Activated CD4-positive, alpha-beta T cell treated with anti-CD3 and anti-CD28 coated beads, Interleukin-2, Interleukin-4, amounts not matched to agents 100 ng/mL and 50 ng/mL, durations not matched to agents 16 hours and 8 hours (primary cell): ENCODE measurements around the gene ELAVL3.
"Not testable (repeated sequence)": the region's sequence is repeated elsewhere in the genome, so short reads cannot be mapped to it uniquely, and the experiment has no call there.

Experiments used
- DNase-seq: peaks from one replicate; pipeline ENCODE4 v3.0.0-alpha.2; 2020; ENCODE audit warnings: low spot score

The ELAVL3 gene

GRCh38 chr19:11486661-11487503 is 6.0 kb upstream of the ELAVL3 start:
- no peak for DNase-seq

DNA sequence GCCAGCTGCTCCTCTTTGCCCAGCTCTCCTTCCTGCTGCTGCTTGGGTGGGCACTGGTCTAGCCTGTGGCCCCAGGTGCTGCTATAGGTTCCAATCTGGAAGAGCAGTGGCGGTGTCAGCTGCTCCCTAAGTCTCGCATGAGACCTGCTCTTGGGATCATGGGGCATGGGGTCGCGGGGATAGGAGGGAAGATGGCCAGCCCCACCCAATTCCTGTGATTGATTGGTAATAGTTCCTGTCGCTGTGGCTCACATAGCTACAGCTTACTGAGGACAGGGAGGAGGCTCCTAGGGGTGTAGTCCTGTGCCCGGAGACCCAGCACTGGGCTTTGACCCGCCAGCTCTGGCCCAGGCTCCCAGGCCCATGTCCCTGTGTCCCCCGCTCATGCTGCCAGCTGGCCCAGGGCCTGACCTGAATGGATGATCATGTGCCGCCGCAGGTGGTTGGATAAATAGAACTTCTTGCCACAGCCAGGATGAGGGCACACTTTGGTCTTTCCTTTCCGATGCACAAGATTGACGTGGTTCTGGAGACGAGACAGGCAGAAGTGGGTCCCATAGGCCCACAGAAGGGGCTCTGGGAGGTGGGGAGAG is 4.5 kb upstream of the ELAVL3 start:
- DNase-seq = no peak

GRCh38 chr19:11483366-11484111 is 2.7 kb upstream of the ELAVL3 start:
- DNase-seq = no peak

GRCh38 chr19:11482384-11483050 is 1.7 kb upstream of the ELAVL3 start:
- DNase-seq = peak; percentile 92

- peak; percentile 85 for DNase-seq
Measured at GRCh38 chr19:11481534-11482383, 913 bp upstream of the ELAVL3 start.

DNA sequence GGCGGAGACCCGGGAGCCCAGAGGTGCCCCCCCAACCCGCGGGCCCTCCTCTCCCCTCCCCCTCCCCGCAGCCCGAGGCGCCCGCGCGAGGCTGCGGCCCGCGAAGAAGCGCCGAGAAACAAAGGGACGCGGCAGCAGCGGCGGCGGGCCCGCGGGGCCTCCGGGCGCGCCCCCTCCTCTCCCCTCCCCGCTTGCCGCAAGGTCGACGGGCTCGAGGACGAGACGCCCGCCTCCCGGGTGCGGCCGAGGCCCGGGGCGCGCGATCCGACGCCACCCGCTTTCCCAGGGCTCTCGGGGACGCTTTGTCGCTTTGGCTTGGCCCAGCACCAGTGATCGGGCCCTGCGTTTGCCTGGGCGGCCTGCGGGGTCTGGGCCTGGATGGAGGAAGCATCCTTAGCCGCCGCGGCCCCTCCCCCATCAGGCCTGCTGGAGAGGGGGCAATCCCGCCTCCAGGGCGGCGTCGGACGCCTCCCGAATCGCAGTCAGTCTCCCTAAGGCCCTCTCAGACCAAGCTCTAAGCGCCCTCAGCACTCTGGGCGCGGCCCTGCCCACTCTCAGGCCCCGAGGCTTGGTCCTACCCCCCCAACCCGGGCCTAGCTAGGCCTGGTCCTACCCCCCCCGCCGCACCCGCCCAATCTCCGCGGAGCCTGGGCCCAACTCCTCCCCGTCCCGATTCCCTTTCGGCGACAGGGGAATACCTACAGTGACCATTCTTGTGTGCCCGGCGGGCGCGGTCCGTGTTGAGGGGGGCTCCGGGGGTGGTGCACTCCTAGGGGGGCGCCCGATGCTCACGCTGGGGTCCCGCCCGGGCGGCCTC is 740 bp downstream of the ELAVL3 start:
- DNase-seq = no peak

DNA sequence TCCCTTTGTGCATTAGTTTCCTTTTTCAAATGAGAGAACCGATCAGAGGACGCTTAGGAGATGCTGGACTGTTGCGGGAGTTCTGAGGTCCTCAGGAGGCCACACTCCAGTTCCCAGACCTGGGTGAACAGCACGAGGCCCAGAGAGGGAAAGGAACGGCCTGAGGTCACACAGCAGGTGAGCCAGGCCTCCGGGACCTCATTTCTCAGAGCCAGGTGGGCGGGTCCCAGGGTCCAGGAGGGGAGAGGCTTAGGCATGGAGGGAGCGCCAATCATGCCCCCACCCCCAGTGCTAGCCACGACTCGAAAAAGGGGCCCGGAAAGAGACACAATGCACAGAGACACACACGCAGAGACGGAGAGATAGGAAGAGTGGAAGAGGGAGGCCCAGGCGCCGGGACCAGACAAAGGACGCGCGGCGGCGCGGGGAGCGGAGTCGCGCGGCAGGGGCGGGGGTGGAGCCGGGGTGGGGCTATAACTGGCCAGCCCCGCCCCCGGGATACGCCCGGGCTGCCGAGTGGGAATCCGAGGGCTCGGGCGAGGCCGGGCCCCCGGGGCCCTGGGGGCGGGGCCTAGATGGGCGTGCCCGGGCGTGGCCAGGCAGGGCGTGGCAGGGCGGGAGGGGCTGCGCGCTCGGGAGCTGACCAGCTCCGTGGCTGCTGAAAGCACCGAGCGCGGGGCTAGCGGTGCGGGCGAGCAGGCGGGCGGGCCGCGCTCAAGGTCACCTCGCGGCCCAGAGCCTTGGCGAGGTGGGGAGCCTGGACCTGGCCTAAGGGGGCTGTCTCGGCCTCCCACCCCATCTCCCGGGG is 1.6 kb downstream of the ELAVL3 start:
- DNase-seq = peak; percentile 29

GRCh38 chr19:11478167-11479089 is 2.4 kb downstream of the ELAVL3 start:
- DNase-seq = no peak

GRCh38 chr19:11475861-11476260 is 5.0 kb downstream of the ELAVL3 start:
- DNase-seq = no peak

GRCh38 chr19:11475343-11475742 is 5.5 kb downstream of the ELAVL3 start:
- DNase-seq = not testable (repeated sequence)

DNA sequence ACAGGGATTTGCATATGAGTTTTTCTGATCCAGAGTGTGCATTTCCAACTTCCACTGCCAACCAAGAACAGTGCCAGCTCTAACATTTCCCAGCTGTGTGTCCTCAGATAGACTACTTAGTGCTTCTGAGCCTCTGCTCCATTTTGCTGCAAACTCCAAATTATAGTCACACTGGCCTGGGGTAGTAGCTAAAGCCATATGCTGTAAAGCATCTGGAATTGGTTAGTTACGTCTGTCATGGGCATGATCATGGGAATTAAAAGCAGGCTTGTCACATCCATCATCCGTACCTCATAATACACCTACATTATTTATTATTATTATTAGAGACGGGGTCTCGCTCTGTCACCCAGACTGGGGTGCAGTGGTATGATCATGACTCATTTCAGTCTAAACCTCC is 7.1 kb downstream of the ELAVL3 start:
- no peak for DNase-seq

GRCh38 chr19:11468266-11468845 is 12.5 kb downstream of the ELAVL3 start:
- not testable (repeated sequence) for DNase-seq

DNA sequence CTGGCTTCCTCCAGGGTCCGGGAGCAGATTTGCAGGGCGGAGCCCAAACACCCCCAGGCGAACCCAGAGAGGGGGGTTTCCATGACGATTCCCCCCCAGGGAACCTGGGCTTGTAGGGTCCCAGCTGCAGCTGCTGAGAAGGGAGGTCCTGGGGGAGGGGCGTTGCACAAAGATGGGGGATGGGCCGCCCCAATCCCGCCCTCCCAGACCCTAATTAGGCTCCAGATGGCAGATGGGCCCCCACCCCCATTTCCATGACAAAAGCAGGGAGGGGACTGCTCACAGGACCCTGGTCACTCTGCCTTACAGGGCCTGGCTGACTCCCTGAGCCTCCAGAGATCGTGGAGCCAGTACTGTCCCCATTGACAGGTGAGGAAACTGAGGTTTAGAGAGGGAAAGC is 15.2 kb downstream of the ELAVL3 start:
- DNase-seq = no peak

- no peak for DNase-seq
Measured at GRCh38 chr19:11464333-11465265, 16.2 kb downstream of the ELAVL3 start.

DNA sequence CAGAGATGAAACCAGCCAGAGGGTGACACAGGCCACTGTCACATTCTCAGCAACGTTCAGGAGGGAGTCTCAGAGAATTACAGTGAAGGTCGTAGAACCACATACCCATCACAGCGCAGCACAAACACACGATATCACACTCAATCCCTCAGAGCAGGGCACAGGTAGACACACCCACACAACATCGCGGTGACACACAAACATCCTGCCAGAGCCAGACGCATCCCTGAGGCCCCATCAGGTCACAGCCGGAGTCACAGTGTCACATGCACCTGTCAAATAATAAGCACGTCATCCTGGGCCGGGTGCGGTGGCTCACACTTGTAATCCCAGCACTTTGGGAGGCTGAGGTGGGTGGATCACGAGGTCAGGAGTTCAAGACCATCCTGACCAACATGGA is 17.5 kb downstream of the ELAVL3 start:
- DNase-seq = no peak

- DNase-seq = no peak
Measured at GRCh38 chr19:11461453-11461852, 19.4 kb downstream of the ELAVL3 start.

- no peak for DNase-seq
Measured at GRCh38 chr19:11460207-11460606, 20.6 kb downstream of the ELAVL3 start.
